HEK293 (cell line): ENCODE results near the gene PYDC2.

Source experiments
- CTCF ChIA-PET: fragments of 350-600 bp; formaldehyde crosslinking; extraction: SDS; loops from one replicate; lab custom pipeline; 2021; ENCODE audit warnings: antibody characterized with exemption; lab: Yijun Ruan, JAX
- POLR2A ChIA-PET: fragments of 300-600 bp; formaldehyde crosslinking; extraction: SDS; loops from one replicate; lab custom pipeline; 2020; ENCODE audit warnings: antibody characterized with exemption, inconsistent platforms; lab: Yijun Ruan, JAX
- H3K27ac ChIP-seq: fragments of 200-500 bp; sonication (Bioruptor generic); 2 replicates; pipeline ENCODE4 v1.5.1; 2014; ENCODE audit warnings: low read depth, low read length, control low read depth, inconsistent platforms; ENCODE audit errors: extremely low read depth
- H3K36me3 ChIP-seq, 2 experiments: fragments of 200-500 bp in 1 of 2; sonication (Bioruptor generic) in 1 of 2; 1 replicate in 1 of 2; 2 replicates in 1 of 2; pipeline ENCODE4 v1.5.1; 2014 to 2017; ENCODE audit warnings: inconsistent platforms in 2 of 2, low read length in 2 of 2; ENCODE audit not compliant: control insufficient read depth in 2 of 2, insufficient read depth in 1 of 2
- H3K4me1 ChIP-seq: fragments of 200-500 bp; sonication (Bioruptor generic); 2 replicates; pipeline ENCODE4 v1.5.1; 2014; ENCODE audit warnings: mild to moderate bottlenecking, low read length, inconsistent platforms; ENCODE audit not compliant: control insufficient read depth, insufficient read depth
- H3K4me3 ChIP-seq: 2 replicates; pipeline ENCODE4 v1.5.1; 2011; ENCODE audit warnings: low read depth, mild to moderate bottlenecking, control low read depth, low read length, moderate library complexity
- H3K9me3 ChIP-seq: fragments of 200-500 bp; sonication (Bioruptor generic); 2 replicates; pipeline ENCODE4 v1.5.1; 2014; ENCODE audit warnings: low read depth, low read length, inconsistent platforms; ENCODE audit not compliant: control insufficient read depth, insufficient read depth
- CTCF ChIP-seq: fragments of 450-650 bp; formaldehyde crosslinking; IDR thresholded peaks from 2 replicates; pipeline ENCODE4 v1.5.1; 2016; ENCODE audit warnings: missing biosample characterization, missing genetic modification characterization
- KLF1 ChIP-seq: fragments of 450-650 bp; formaldehyde crosslinking; IDR thresholded peaks from 2 replicates; pipeline ENCODE4 v1.5.1; 2016; ENCODE audit warnings: missing biosample characterization, missing genetic modification characterization
- REPIN1 ChIP-seq: fragments of 450-650 bp; formaldehyde crosslinking; IDR thresholded peaks from 2 replicates; pipeline ENCODE4 v1.5.1; 2017; ENCODE audit warnings: missing biosample characterization, missing genetic modification characterization, low read depth
- SCRT2 ChIP-seq: fragments of 450-650 bp; formaldehyde crosslinking; IDR thresholded peaks from 2 replicates; pipeline ENCODE4 v1.5.1; 2016; ENCODE audit warnings: missing biosample characterization, missing genetic modification characterization
- ZBTB48 ChIP-seq: fragments of 450-650 bp; formaldehyde crosslinking; IDR thresholded peaks from 2 replicates; pipeline ENCODE4 v1.5.1; 2016; ENCODE audit warnings: missing biosample characterization, missing genetic modification characterization
- ZNF19 ChIP-seq: fragments of 450-650 bp; formaldehyde crosslinking; IDR thresholded peaks from 2 replicates; pipeline ENCODE4; 2016; ENCODE audit warnings: missing biosample characterization, missing genetic modification characterization, low read depth
- ZNF341 ChIP-seq: fragments of 450-650 bp; formaldehyde crosslinking; IDR thresholded peaks from 2 replicates; pipeline ENCODE4; 2016; ENCODE audit warnings: low read depth, missing biosample characterization, missing genetic modification characterization
- ZNF473 ChIP-seq: fragments of 450-650 bp; formaldehyde crosslinking; IDR thresholded peaks from 2 replicates; pipeline ENCODE4 v1.5.1; 2017; ENCODE audit warnings: missing biosample characterization, missing genetic modification characterization
- ZNF558 ChIP-seq: fragments of 450-650 bp; formaldehyde crosslinking; IDR thresholded peaks from 2 replicates; pipeline ENCODE4 v1.5.1; 2016; ENCODE audit warnings: missing biosample characterization, missing genetic modification characterization
- ZNF580 ChIP-seq: fragments of 450-650 bp; formaldehyde crosslinking; IDR thresholded peaks from 2 replicates; pipeline ENCODE4 v1.5.1; 2016; ENCODE audit warnings: missing biosample characterization, missing genetic modification characterization
- ZNF623 ChIP-seq: fragments of 450-650 bp; formaldehyde crosslinking; IDR thresholded peaks from 2 replicates; pipeline ENCODE4 v1.5.1; 2016; ENCODE audit warnings: missing biosample characterization, missing genetic modification characterization
- ZNF791 ChIP-seq: fragments of 450-650 bp; formaldehyde crosslinking; IDR thresholded peaks from 2 replicates; pipeline ENCODE4 v1.5.1; 2016; ENCODE audit warnings: missing biosample characterization, missing genetic modification characterization
- TF ChIP-seq, protein P1 (sequence below): fragments of 450-650 bp; formaldehyde crosslinking; IDR thresholded peaks from 2 replicates; pipeline ENCODE4 v1.5.1; 2016; ENCODE audit warnings: missing biosample characterization, missing genetic modification characterization, borderline replicate concordance
- TF ChIP-seq, protein P2 (sequence below): fragments of 450-650 bp; formaldehyde crosslinking; IDR thresholded peaks from 2 replicates; pipeline ENCODE4 v1.5.1; 2017; ENCODE audit warnings: missing biosample characterization, missing genetic modification characterization
- TF ChIP-seq, protein P3 (sequence below): fragments of 450-650 bp; formaldehyde crosslinking; IDR thresholded peaks from 2 replicates; pipeline ENCODE4 v1.5.1; 2016; ENCODE audit warnings: missing biosample characterization, missing genetic modification characterization
- TF ChIP-seq, protein P4 (sequence below): sonication (generic); formaldehyde crosslinking; IDR thresholded peaks from 2 replicates; pipeline ENCODE4 v1.8.1; 2022; ENCODE audit warnings: mild to moderate bottlenecking, moderate library complexity, missing genetic modification reagents

PYDC2 gene

GRCh38 chr3:191426311-191426710 is 34.7 kb upstream of the PYDC2 start:
- CTCF ChIA-PET: no interaction called here

DNA sequence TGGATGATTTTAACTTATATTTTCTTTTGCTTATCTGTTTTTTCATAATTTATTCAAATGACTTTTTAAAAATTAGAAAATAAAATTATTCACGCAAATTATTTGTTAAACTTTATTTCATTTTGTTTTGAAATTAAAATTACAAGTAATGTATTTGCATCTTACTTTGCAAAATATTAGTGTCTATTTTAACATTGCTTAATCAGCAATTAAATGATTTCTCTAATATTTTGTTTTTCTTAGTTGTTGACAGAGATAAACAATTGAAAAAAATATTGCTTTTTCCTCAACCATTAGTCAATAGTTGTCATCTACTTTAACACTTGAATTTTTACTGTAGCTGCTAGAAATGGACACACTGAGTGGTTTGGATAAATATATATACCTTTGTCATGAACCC is 32.8 kb upstream of the PYDC2 start:
- CTCF ChIA-PET: no interaction called here
- no peaks in the 10 kb centered on the region for H3K9me3 ChIP-seq
- TF ChIP-seq, protein P1, sequence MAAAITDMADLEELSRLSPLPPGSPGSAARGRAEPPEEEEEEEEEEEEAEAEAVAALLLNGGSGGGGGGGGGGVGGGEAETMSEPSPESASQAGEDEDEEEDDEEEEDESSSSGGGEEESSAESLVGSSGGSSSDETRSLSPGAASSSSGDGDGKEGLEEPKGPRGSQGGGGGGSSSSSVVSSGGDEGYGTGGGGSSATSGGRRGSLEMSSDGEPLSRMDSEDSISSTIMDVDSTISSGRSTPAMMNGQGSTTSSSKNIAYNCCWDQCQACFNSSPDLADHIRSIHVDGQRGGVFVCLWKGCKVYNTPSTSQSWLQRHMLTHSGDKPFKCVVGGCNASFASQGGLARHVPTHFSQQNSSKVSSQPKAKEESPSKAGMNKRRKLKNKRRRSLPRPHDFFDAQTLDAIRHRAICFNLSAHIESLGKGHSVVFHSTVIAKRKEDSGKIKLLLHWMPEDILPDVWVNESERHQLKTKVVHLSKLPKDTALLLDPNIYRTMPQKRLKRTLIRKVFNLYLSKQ (tag by site-specific recombination): no peak
- no peak for TF ChIP-seq ZNF791 (tag by site-specific recombination)
- no peak for TF ChIP-seq ZNF19 (tag by site-specific recombination)
- no peak for TF ChIP-seq ZNF558 (tag by site-specific recombination)
- no peak for TF ChIP-seq KLF1 (tag by site-specific recombination)
- TF ChIP-seq ZNF623 (tag by site-specific recombination): no peak
- TF ChIP-seq ZBTB48: no peak
- TF ChIP-seq, protein P2, sequence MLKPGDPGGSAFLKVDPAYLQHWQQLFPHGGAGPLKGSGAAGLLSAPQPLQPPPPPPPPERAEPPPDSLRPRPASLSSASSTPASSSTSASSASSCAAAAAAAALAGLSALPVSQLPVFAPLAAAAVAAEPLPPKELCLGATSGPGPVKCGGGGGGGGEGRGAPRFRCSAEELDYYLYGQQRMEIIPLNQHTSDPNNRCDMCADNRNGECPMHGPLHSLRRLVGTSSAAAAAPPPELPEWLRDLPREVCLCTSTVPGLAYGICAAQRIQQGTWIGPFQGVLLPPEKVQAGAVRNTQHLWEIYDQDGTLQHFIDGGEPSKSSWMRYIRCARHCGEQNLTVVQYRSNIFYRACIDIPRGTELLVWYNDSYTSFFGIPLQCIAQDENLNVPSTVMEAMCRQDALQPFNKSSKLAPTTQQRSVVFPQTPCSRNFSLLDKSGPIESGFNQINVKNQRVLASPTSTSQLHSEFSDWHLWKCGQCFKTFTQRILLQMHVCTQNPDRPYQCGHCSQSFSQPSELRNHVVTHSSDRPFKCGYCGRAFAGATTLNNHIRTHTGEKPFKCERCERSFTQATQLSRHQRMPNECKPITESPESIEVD (tag by site-specific recombination): no peak
- TF ChIP-seq REPIN1 (tag by site-specific recombination): no peak
- TF ChIP-seq ZNF341 (tag by site-specific recombination): no peak
- TF ChIP-seq SCRT2: no peak
- TF ChIP-seq CTCF: no peak
- TF ChIP-seq, protein P3, sequence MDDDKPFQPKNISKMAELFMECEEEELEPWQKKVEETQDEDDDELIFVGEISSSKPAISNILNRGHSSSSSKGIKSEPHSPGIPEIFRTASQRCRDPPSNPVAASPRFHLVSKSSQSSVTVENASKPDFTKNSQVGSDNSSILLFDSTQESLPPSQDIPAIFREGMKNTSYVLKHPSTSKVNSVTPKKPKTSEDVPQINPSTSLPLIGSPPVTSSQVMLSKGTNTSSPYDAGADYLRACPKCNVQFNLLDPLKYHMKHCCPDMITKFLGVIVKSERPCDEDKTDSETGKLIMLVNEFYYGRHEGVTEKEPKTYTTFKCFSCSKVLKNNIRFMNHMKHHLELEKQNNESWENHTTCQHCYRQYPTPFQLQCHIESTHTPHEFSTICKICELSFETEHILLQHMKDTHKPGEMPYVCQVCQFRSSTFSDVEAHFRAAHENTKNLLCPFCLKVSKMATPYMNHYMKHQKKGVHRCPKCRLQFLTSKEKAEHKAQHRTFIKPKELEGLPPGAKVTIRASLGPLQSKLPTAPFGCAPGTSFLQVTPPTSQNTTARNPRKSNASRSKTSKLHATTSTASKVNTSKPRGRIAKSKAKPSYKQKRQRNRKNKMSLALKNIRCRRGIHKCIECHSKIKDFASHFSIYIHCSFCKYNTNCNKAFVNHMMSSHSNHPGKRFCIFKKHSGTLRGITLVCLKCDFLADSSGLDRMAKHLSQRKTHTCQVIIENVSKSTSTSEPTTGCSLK (tag by site-specific recombination): no peak
- POLR2A ChIA-PET: no interaction called here
- H3K4me1 ChIP-seq: no peaks in the 10 kb centered on the region
- no peak overlapping the region for H3K27ac ChIP-seq
- H3K4me3 ChIP-seq: no peak overlapping the region
- no peaks in the 10 kb centered on the region for H3K36me3 ChIP-seq

More at GRCh38 chr3:191426311-191426710, 34.7 kb upstream of the PYDC2 start:
- Histone ChIP-seq H3K36me3 (no peaks in the 10 kb centered on the region), H3K4me1 (no peaks in the 10 kb centered on the region), H3K27ac (no peak overlapping the region), H3K9me3 (no peaks in the 10 kb centered on the region), H3K4me3 (no peak overlapping the region)
- TF ChIP-seq ZNF473 (tag by site-specific recombination) (no peak), ZNF580 (tag by site-specific recombination) (no peak)
- TF ChIP-seq, protein P4, sequence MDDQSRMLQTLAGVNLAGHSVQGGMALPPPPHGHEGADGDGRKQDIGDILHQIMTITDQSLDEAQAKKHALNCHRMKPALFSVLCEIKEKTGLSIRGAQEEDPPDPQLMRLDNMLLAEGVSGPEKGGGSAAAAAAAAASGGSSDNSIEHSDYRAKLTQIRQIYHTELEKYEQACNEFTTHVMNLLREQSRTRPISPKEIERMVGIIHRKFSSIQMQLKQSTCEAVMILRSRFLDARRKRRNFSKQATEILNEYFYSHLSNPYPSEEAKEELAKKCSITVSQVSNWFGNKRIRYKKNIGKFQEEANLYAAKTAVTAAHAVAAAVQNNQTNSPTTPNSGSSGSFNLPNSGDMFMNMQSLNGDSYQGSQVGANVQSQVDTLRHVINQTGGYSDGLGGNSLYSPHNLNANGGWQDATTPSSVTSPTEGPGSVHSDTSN (CRISPR knock-in tag): no peak
- POLR2A ChIA-PET: no interaction called here
